Measurements from ENCODE around the gene SSTR5.

SSTR5 gene

DNA sequence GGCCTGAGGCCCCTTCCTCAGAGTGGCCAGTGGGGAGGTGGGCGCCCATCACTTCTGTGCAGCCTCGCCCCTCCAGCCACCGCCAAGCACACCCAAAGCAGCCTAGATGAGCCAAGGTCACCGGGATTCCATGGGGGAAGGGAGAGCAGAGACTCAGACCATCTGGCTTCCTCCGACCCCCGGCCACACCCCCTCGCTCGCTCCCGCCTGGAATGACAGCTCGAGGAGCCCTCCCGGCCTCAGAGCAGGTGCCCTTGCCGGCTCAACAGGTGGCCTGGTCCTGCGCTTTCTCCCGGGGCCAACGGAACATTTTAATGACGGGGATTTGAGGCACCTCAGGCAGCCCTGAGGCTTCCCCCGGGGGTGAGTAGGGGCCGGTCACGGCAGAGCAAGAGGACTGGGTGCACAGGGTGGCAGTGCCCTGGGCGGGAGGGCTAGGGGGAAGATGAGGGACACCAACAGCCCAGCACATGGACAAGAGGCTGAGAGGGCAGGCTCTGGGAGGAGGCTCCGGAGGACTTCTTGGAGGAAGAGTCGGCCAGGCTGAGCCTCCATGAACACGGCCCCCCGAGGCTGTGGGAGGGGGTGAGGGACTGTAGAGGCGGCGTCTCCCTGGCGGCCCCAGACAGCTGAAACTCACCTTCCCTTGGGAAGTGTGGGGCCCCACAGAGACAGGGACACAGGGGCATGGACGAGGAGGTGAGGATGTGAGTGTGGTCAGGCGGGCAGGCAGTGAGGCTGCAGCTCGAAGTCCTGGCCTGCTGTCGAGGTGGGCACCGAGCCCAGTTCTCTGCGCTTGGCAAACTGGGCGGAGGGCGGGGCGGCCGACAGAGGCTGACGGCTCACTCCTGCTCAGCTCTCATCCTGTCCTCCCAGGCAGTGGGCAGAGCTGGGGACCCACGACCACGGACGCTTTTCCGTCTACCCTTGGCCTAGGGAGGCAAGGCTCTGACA is 36.0 kb downstream of the SSTR5 start:
- peak; percentile 61 for DNase-seq
- in situ Hi-C loops (cut with HindIII; ENCODE audit: low pct_ligation_motif_present, low pct_unique_long_range_greater_than_20kb, low sequenced_read_pairs): no loop called here

DNA sequence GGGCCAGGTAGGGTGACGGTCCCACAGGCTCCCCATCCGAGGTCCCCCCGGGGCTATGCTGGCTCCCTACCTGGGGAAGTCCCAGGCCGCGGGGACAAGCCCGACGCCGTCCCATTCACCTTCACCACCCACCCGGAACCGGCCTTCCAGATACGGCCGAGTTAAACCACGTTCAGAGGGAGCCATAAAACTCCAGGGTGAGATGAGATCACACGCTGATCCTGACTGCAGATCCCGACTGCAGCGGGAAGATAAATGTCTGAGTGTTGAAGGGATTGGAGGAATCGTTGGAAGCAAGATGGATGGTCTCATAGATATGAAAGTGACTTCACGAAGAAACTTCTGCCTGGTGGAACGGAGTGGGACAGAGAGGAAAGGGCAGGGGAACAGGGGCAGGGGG is 37.1 kb downstream of the SSTR5 start:
- in situ Hi-C loops (cut with HindIII; ENCODE audit: low pct_ligation_motif_present, low pct_unique_long_range_greater_than_20kb, low sequenced_read_pairs): no loop called here
- DNase-seq: no peak

DNA sequence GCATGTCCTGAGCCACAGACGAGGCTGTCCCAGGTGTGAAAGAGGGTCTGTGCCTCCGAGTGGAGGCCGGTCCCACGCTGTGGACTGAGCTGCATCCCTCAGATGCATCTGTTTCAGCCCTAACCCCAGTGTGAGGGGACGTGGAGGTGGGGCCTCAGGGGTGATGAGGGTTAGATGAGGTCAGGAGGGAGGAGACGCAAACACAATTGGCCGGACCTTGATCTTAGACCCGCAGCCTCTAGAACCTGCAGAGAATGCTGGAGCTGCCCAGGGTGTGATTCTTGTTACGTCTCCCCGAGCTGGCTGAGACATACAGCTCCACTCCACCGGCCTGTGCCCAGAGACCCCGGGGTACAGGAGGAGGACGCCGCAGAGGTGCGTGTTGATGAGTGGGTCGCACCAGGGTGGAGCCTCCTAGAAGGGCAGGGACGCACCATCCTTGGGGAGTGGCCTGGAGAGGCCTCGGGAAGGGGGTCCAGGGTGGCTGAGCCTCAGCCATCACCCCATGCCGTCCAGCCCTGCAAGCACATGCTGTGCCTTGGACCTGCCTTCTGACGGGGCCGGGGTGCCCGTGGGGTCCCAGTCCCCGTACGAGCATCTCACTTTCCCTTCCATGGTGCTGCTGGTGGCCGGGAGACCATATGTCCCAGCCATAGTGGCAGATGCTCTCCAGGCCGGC is 40.1 kb downstream of the SSTR5 start:
- in situ Hi-C loops (cut with HindIII; ENCODE audit: low pct_ligation_motif_present, low pct_unique_long_range_greater_than_20kb, low sequenced_read_pairs): no loop called here
- no peak for DNase-seq

DNA sequence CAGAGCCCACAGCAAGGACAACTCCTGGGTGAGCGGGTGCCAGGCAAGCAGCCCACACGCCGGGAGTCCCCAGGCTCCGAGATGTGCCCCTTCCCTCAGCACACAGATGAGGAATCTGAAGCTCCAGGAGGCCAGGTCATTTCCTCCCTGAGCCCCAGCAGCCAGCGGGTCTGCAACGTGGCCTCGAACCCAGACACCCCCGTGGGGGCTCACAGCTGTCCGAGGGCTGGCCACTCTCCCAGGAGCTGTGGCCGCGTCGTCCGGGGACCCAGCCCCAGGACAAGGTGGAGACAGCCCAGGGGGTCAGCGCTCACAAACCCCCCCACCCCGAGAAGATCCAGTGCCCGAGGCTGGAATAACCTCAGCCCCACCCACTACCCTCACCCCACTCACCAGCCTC is 40.9 kb downstream of the SSTR5 start:
- in situ Hi-C loops (cut with HindIII; ENCODE audit: low pct_ligation_motif_present, low pct_unique_long_range_greater_than_20kb, low sequenced_read_pairs): no loop called here

DNA sequence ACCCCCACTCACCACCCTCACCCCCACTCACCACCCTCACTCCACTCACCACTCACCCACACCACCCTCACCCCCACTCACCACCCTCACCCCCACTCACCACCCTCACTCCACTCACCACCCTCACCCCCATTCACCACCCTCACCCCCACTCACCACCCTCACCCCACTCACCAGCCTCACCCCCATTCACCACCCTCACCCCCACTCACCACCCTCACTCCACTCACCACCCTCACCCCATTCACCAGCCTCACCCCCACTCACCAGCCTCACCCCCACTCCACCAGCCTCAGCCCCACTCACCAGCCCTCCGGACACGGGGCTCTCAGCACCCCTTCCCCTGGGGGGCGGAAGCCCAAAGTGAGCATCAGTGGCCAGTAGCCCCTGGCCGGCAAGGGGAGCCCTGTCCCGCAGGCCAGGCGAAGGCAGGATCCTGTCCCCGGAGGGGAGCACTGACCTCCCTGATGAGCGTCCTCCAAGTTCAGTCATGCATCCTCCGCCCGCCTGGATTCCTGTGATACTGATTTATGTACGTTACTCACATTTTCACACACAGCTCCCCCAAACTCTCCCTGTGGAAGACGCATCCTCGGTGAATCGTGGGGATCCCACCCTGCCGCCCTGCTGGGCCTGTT is 41.5 kb downstream of the SSTR5 start:
- in situ Hi-C loops (cut with HindIII; ENCODE audit: low pct_ligation_motif_present, low pct_unique_long_range_greater_than_20kb, low sequenced_read_pairs): no loop called here
- DNase-seq: no peak

More for the DNA sequence above, 40.9 kb downstream of the SSTR5 start:
- no peak for DNase-seq

DNA sequence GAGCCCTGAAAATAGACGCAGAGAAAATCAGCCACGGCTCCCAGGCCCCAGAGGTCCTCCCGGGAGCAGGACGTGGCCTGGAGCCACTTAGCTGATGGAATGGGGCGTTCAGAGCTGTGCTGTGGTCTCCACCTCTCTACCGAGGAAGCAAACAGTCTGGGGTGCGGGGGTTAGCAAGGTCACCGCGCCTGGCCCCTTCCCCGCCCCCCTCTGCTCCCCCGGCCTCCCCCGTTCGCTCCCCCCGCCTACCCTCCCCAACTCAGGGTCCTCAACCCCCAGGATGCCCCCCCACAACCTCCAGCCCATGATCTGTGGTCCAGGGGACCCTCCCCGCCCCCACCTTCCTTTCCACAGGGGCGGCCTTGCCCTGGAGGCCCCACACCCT is 44.1 kb downstream of the SSTR5 start:
- in situ Hi-C loops (cut with HindIII; ENCODE audit: low pct_ligation_motif_present, low pct_unique_long_range_greater_than_20kb, low sequenced_read_pairs): no loop called here
- DNase-seq: no peak

DNA sequence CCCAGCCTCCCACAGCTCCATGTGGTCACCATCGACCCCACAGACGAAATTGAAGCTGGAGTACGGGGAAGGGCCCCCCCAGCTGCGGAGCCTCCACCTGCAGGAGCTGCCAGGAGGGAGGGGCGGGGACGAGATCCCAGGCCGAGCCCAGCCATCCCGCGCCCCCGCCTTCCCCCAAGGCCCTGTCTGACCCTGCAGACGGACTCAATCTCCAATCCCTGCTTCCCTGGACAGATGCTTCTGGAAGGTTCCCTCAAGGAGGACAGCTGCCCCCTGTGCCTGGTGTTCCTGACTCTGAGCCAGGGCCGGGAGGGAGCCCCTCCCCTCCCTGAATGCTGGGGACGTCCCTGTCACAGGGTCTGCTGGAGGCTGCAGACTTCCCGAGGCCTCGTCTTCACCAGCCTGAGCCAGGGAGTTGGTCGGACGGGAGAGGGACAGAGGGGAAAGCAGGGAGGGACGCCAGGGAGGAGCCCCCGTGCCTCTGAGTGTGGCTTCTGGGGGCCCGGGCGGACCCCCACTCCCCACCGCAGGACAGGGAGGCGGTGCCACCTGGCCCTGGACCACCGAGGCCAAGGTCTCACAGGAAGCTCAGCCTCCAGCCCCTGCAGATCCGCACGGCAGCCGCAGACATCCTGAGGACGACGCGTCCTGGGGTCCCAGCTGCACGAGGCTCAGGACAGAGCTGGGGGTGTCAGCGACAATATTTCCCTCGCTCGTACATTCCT is 44.8 kb downstream of the SSTR5 start:
- DNase-seq: no peak
- in situ Hi-C loops (cut with HindIII; ENCODE audit: low pct_ligation_motif_present, low pct_unique_long_range_greater_than_20kb, low sequenced_read_pairs): no loop called here

DNA sequence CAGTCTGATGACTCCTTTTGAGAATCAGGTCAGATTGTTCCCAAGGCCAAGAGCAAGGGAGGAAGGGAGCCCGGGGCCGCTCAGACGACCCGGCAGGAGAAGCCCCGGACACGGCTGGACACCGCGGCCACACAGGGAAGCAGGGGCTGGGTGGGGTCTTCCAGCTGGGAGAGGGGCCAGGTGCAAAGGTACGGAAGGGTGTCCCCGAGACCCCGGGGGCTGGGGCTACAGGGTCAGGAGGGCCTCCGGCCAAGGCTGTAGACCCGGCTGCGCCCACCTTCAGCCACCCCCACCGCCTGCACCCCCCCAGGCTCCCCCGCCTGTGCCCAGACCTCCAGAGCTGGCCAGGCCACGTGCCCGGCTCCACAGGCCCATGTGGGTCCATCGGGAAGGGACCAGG is 45.4 kb downstream of the SSTR5 start:
- in situ Hi-C loops (cut with HindIII; ENCODE audit: low pct_ligation_motif_present, low pct_unique_long_range_greater_than_20kb, low sequenced_read_pairs): no loop called here
- DNase-seq: no peak

DNA sequence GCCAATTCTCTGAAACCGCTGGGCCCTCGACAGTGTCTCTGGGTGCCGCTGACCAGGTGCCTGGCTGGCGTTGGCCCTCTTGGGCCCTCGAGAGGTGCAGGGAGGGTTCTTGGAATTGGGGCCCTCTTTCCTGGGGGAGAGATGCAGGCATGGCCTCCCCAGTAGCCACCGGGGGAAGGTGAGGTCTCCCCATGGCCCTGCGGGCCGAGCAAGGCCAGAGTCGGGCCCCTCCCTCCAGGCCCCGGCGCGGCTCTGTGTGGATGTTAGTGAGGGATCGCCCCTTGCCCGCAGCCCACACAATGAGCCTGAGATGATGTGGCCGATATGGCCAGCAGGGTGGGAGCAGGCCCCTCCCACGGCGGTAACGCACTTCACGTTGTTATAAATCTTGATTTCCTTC is 46.6 kb downstream of the SSTR5 start:
- in situ Hi-C loops (cut with HindIII; ENCODE audit: low pct_ligation_motif_present, low pct_unique_long_range_greater_than_20kb, low sequenced_read_pairs): no loop called here
- DNase-seq: no peak

DNA sequence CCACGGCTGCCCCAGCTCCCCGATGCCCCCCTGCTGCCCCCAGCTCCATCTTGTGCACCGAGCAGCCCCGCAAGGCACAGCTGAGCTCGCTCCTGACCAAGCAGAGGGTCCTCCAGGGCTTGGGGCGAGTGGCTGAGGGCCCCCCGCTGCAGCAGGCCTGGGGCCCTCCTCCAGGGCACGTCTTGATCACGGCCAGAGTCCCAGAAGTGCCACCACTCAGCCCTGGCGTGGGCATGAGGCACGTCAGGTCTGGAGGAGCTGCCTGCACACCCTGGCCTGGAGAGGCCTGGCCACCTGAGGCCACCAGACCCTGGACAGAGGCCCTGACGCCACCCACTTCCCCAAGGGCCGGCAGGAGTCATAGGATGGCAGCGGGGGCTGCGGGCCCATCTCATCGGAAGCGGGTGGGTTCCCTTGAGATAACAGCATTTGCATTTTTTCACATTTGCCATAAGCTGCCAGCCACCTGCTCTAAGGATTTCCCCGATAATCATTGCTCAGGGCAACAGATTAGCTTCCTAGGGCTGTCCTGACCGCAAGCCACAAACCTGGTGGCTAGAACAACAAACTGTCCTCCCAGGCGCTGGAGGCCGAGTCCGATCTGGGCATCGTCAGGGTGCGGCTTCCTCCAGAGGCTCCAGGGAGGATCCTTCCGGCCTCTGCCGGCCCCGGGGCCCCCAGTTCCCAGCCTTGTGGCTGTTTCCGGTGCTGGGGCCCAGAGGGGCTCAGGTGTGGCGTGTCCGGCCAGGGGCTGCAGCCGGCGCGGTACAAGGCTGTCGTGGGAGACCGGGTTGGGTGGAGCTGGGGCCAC is 47.4 kb downstream of the SSTR5 start:
- in situ Hi-C loops (cut with HindIII; ENCODE audit: low pct_ligation_motif_present, low pct_unique_long_range_greater_than_20kb, low sequenced_read_pairs): no loop called here
- no peak for DNase-seq

DNA sequence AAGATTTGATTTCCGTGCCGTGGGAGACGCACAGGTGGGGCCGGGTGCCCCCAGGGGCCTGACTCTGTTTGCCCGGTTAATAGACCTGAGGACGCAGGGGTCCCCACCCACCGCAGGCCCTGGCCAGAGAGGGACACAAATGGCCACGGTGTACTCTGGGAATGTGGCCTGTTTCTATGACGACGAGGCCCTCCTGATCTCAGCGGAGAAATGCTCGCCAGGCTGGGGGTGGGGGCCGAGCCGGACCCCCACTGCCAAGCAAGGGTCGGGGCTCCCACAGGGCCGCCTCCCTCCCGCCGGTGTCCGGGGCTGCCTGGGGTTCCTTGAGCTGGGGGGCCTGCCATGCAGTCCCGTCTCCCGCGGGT is 48.0 kb downstream of the SSTR5 start:
- no peak for DNase-seq
- in situ Hi-C loops (cut with HindIII; ENCODE audit: low pct_ligation_motif_present, low pct_unique_long_range_greater_than_20kb, low sequenced_read_pairs): no loop called here

DNA sequence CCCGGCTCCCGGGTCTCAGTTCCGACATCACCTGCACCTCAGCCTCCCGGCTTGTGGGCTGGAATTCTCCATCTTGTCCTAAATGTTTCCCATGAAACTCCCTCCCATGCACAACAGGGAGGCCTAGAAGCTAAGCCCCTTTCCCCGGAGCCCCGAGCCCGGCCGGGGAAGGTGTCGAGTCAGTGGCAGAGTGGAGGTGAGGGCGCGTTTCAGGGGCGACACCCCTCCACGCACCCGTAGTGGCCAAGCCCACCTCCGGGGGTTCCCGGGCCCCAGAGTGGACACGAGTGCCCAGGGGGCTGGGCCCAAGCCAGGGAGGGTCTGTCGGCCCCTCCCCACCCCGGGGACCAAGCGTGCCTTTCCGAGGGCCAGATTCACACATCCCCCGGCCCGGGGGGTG is 48.5 kb downstream of the SSTR5 start:
- DNase-seq: no peak
- in situ Hi-C loops (cut with HindIII; ENCODE audit: low pct_ligation_motif_present, low pct_unique_long_range_greater_than_20kb, low sequenced_read_pairs): no loop called here

DNA sequence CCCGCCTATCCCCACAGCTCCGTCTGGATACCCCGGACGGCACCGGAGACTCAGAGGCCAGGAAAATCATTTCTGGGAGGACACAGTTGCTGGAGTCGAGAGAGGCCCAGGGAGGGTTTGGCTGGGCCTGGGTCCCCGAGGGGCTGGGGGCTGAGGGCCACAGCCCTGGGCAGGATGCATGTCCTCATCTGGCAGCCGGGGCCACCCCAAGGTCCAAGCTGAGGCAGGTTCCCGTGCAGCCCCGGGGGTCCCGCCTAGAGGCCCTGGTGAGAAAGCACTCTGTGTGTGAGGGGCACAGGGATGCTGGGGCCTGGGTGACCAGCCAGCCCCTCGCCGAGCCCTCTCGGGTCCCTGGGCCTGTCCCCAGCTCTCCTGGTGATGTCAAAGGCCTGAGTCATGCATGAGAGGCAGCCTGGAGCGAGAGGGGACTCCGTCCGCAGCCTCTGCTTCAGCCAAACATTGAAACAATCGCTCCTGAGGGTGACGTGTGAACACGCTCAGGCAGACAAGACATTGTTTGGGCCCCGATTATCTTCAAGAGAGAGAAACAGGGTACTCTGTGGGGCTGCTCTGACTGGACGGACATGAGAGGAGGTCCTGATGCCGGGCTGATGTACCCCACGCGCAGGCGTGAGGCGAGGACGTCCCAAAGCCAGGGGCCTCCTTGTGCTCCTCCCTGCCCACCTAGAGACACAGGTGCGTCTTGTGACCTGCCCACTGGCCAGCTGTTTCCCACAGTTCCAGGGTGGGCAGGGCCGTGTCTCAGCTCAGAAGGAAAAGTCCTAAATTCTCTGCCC is 49.3 kb downstream of the SSTR5 start:
- in situ Hi-C loops (cut with HindIII; ENCODE audit: low pct_ligation_motif_present, low pct_unique_long_range_greater_than_20kb, low sequenced_read_pairs): no loop called here
- no peak for DNase-seq

DNA sequence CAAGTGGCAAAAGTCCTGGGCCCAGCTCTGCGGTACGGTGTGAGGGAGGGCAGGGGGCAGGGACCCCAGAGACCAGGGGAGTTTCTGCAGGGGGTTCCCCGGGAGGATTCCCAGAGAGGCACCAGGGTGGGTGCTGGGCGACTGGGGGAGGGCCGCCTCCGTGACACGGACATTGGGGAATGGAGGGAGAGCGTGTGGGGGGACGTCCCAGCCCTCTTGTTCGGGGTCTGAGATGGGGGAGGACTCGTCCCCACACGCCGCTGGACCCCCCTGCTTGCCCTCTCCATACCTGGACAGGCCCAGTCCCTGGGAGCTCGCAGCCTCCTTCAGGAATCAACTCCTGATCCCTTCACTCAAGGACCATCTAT is 49.8 kb downstream of the SSTR5 start:
- DNase-seq: no peak
- in situ Hi-C loops (cut with HindIII; ENCODE audit: low pct_ligation_motif_present, low pct_unique_long_range_greater_than_20kb, low sequenced_read_pairs): no loop called here

DNA sequence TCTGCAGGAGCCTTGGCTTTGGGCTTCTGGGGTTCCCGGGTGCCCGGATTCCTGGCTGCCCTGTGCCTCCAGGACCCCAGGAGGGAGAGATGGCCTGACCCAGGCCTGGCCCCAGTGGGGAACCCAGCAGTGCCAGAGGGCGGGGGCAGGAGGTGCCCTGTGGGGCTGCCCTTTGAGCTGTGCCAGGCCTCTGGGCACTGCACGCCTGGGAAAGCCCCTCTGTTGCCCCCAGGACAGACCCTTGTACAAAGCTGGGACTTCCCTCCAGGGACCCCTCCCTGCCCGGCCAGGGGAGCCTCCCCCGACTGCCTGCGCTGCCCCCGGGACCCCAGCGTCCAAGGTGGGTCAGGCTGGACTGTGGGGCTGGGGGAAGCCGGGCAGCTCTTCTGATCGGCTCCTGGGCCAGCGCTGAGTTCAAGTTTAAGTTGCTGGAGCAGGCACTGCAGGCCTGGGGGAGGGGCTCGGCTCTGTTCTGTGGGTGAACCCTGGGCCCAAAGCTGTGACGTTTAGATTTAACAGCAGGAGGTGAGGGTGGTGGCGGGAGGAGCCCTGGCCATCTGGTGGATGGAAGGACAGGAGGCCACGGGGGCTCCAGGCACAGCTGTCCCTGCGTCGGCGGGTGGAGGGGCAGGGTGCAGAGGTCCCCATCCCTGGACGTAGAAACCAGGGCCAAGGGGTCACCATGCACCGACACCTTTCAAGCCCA is 51.1 kb downstream of the SSTR5 start:
- DNase-seq: no peak
- in situ Hi-C loops (cut with HindIII; ENCODE audit: low pct_ligation_motif_present, low pct_unique_long_range_greater_than_20kb, low sequenced_read_pairs): no loop called here

DNA sequence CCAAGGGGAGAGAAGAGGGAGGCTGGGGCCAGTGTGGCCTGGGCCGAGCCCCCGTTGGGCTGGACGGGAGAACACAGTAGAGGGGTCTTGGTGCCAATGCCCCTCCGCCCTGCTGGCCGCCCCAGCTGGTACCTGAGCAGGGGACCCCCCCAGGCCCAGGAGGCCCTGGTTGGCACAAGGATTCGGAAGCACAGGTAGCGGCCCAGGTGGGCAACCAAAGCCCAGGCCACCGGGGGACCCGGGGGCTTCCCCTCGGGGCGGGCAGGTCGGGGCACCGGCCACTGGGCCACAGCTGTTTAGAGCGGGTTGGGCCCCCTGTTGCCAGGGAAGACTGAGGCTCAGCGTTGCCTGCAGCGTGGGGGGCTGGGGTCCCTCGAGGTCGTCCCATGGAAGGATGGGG is 51.7 kb downstream of the SSTR5 start:
- in situ Hi-C loops (cut with HindIII; ENCODE audit: low pct_ligation_motif_present, low pct_unique_long_range_greater_than_20kb, low sequenced_read_pairs): no loop called here
- no peak for DNase-seq

DNA sequence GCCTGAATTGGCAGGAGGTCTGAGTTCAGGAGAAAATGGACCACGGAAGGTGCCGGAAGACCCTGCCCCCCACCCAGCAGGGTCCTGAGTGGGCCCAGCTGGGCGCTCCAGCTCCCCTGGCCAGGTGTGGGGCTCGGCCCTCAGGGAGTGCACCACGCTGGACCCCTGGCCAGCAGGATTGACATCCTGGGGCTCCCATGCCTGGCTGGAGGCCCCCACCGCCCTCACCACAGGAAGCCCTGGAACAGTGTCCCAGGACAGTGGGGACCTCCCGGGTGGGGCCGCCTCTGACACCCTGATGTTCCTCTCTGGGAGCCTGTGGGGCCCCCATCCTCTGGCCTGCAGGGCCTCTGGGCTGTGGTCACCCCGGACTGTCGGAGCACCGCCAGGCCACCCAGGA is 52.2 kb downstream of the SSTR5 start:
- in situ Hi-C loops (cut with HindIII; ENCODE audit: low pct_ligation_motif_present, low pct_unique_long_range_greater_than_20kb, low sequenced_read_pairs): loop anchor here (25.0 kb wide), 1 partner anchor 163 kb away; no protein-coding TSS in a partner anchor
- DNase-seq: no peak
